ENCODE data around the gene CEP152. TPM values are rescaled to one million over a fixed set of nuclear protein-coding genes. Genes with fewer than 3 reads are reported as not detected.
A peak's percentile ranks its signal among the peaks of the same experiment; 100 is the strongest.

The CEP152 gene
- total RNA-seq, 4 donors from 2014 or later = 2.7 to 10.1 (median 3.9) TPM

GRCh38 chr15:48802867-48803266 is 8.0 kb downstream of the CEP152 start:
- Histone ChIP-seq H3K4me1 (peaks cover 0 to 16% (median 10%) of the 10 kb centered on the region in 4 donors), H3K27ac (replicated peaks in 1 of 4) (no peak overlapping the region), H3K27me3 (no peaks in the 10 kb centered on the region), H3K36me3 (no peaks in the 10 kb centered on the region), H3K9me3 (no peaks in the 10 kb centered on the region), H3K4me3 (no peak overlapping the region)
- DNase-seq (ENCODE audit: extremely low spot score) = no peak
- intact Hi-C loops (cut with DNase I) = loop anchor here (10.0 kb wide), 2 partner anchors 158 to 438 kb away; partner anchors contain the start of gene FBN1
- TF ChIP-seq CTCF (IDR thresholded peaks at IDR 0.05) (no peak), POLR2AphosphoS5 (IDR thresholded peaks at IDR 0.05) (no peak), EP300 (IDR thresholded peaks at IDR 0.05) (no peak), POLR2A (IDR thresholded peaks at IDR 0.05; ENCODE audit: low read depth) (no peak)

- no peak overlapping the region for H3K4me3 ChIP-seq
- 93% methylated on average over 3 of the region's 3 CpGs for WGBS
- intact Hi-C loops (cut with DNase I) = loop anchor here (10.0 kb wide), 2 partner anchors 157 to 437 kb away; partner anchors contain the start of gene FBN1
- TF ChIP-seq POLR2AphosphoS5 (IDR thresholded peaks at IDR 0.05) (no peak), EP300 (IDR thresholded peaks at IDR 0.05) (no peak), CTCF (IDR thresholded peaks at IDR 0.05) (no peak), POLR2A (IDR thresholded peaks at IDR 0.05; ENCODE audit: low read depth) (no peak)
- H3K27me3 ChIP-seq = no peaks in the 10 kb centered on the region
- DNase-seq (ENCODE audit: extremely low spot score) = no peak
- H3K4me1 ChIP-seq = peaks cover 0 to 18% (median 15%) of the 10 kb centered on the region in 4 donors
- no peaks in the 10 kb centered on the region for H3K36me3 ChIP-seq
- H3K9me3 ChIP-seq = no peaks in the 10 kb centered on the region
- no peak overlapping the region for H3K27ac ChIP-seq (replicated peaks in 1 of 4)
Observed at GRCh38 chr15:48802257-48802656, 8.6 kb downstream of the CEP152 start.

GRCh38 chr15:48800811-48801455 is 9.9 kb downstream of the CEP152 start:
- Histone ChIP-seq H3K36me3 (no peaks in the 10 kb centered on the region), H3K27me3 (no peaks in the 10 kb centered on the region), H3K9me3 (no peaks in the 10 kb centered on the region), H3K4me3 (no peak overlapping the region), H3K27ac (replicated peaks in 1 of 4) (no peak overlapping the region), H3K4me1 (peaks cover 0 to 28% (median 25%) of the 10 kb centered on the region in 4 donors)
- no peak for DNase-seq (ENCODE audit: extremely low spot score)
- intact Hi-C loops (cut with DNase I) = loop anchor here (10.0 kb wide), 2 partner anchors 156 to 436 kb away; partner anchors contain the start of gene FBN1
- WGBS = 37% methylated on average over 4 of the region's 4 CpGs
- TF ChIP-seq EP300 (IDR thresholded peaks at IDR 0.05) = no peak
- peak; percentile 38 to 49 (median 40) for TF ChIP-seq CTCF (IDR thresholded peaks at IDR 0.05)

GRCh38 chr15:48800245-48800644 is 10.6 kb downstream of the CEP152 start:
- H3K9me3 ChIP-seq = no peaks in the 10 kb centered on the region
- H3K27me3 ChIP-seq = no peaks in the 10 kb centered on the region
- no peaks in the 10 kb centered on the region for H3K36me3 ChIP-seq
- H3K27ac ChIP-seq (replicated peaks in 1 of 4) = no peak overlapping the region
- H3K4me1 ChIP-seq = peaks cover 0 to 28% (median 25%) of the 10 kb centered on the region in 4 donors
- 74% methylated on average over 1 of the region's 1 CpG for WGBS
- no peak overlapping the region for H3K4me3 ChIP-seq
- TF ChIP-seq EP300 (IDR thresholded peaks at IDR 0.05) = no peak
- no peak for DNase-seq (ENCODE audit: extremely low spot score)
- intact Hi-C loops (cut with DNase I) = loop anchor here (10.0 kb wide), 2 partner anchors 155 to 435 kb away; partner anchors contain the start of gene FBN1

- no peak for DNase-seq (ENCODE audit: extremely low spot score)
- Histone ChIP-seq H3K27ac (replicated peaks in 1 of 4) (peak overlapping the region in 1 of 4 donors; percentile 2), H3K4me1 (peaks cover 0 to 32% (median 27%) of the 10 kb centered on the region in 4 donors), H3K27me3 (no peaks in the 10 kb centered on the region), H3K9me3 (no peaks in the 10 kb centered on the region), H3K4me3 (no peak overlapping the region), H3K36me3 (peaks cover 0 to 1% (median 0%) of the 10 kb centered on the region in 4 donors)
- WGBS = 89% methylated on average over 1 of the region's 1 CpG
- intact Hi-C loops (cut with DNase I) = no loop called here
- TF ChIP-seq POLR2AphosphoS5 (IDR thresholded peaks at IDR 0.05) (no peak), CTCF (IDR thresholded peaks at IDR 0.05) (no peak), EP300 (IDR thresholded peaks at IDR 0.05) (no peak), POLR2A (IDR thresholded peaks at IDR 0.05; ENCODE audit: low read depth) (no peak)
Observed at GRCh38 chr15:48798319-48798718, 12.6 kb downstream of the CEP152 start.

Measured in esophagus muscularis mucosa (tissue), 4 donors.